ENCODE data around the gene MACO1. TPM values are rescaled to one million over a fixed set of nuclear protein-coding genes. Genes with fewer than 3 reads are reported as not detected.
"Not testable (repeated sequence)": the region's sequence is repeated elsewhere in the genome, so short reads cannot be mapped to it uniquely, and the experiment has no call there.

The MACO1 gene, protein sequence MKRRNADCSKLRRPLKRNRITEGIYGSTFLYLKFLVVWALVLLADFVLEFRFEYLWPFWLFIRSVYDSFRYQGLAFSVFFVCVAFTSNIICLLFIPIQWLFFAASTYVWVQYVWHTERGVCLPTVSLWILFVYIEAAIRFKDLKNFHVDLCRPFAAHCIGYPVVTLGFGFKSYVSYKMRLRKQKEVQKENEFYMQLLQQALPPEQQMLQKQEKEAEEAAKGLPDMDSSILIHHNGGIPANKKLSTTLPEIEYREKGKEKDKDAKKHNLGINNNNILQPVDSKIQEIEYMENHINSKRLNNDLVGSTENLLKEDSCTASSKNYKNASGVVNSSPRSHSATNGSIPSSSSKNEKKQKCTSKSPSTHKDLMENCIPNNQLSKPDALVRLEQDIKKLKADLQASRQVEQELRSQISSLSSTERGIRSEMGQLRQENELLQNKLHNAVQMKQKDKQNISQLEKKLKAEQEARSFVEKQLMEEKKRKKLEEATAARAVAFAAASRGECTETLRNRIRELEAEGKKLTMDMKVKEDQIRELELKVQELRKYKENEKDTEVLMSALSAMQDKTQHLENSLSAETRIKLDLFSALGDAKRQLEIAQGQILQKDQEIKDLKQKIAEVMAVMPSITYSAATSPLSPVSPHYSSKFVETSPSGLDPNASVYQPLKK
- 1 to 10 TPM in 2 of 3 donors, under 1 TPM in 1; 0.45 to 5.2 (median 3.7) TPM for polyA plus RNA-seq

DNA sequence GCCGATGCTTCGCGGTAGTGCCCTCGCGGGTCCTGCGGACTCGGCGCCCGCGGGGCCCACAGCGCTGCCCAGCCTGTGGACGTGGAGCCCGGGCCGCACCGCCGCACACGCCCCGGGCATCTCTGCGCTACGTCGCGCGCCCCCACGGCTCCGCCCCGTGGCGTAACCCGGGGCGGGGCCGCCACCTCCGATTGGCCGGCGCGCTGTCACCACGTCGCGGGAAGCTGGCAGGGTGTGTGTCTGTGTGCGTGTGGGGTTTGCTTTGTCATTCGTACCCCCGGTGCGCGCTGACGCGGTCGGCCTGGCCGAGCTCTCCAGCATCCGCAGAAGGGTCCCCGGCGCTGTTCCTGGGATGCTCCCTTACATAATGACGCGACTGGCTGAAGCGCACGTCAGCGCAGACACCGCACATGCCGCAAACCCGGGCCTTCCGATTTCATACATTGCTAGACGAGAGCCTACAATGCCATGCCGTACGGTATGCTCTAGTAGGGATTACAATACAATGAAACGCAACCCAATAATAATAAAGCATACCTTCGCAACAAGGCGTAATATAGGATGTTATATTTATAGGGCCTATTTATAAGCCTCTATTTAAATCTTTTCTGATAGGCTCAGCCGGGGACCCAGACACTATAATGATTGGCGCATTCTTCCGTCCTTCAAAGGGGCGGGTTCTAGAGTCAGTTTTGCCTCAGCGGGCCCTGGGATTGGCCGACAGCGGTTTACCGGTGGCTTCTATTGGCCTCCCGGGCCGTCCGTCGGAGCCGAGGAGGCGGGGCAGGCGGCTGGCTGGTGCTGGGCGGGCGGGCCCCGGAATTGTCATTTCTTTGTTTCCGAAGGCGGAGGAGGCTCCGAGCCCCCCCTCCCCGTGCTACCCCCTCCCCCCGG lies at the start of gene MACO1:
TSS of gene MACO1 (plus strand) at position 825 of the 894 bp plus-strand sequence. CDS start 202 bp downstream, outside the sequence.
- no peaks in the 10 kb centered on the region for H3K36me3 Mint-ChIP-seq
- H3K27ac Mint-ChIP-seq = peak within 1 kb of the TSS; percentile 98 to 100 (median 100)
- peaks cover 41 to 44% of the 10 kb centered on the region in 2 donors for H3K4me1 Mint-ChIP-seq
- H3K4me3 Mint-ChIP-seq = peak within 1 kb of the TSS; percentile 96 to 98 (median 98)
- DNase-seq = peak; percentile 97
- H3K9me3 Mint-ChIP-seq = no peaks in the 10 kb centered on the region
- peaks cover 9 to 12% (median 11%) of the 10 kb centered on the region in 3 donors for H3K27me3 Mint-ChIP-seq (ENCODE audit: low read depth in 3 of 3)

DNA sequence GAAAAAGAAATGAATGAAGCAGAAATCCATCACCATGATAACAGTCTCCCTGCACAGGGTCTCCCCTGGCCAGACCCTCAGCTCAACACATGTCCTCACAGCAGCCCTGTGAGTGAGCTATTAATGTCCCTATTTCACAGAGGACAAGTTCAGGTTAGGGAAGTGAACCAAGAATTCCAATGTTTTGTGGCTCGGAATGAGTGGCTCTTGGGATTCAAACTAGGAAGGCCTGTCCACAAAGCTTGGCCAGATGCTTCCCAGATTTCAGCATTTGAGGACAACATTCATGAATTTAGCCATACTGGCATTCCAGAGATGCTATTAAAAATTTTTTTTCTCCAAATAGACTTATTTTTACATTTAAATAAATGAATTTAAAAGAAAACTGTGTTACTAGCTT lies 48.2 kb upstream of the MACO1 start:
- not testable (repeated sequence) for H3K4me3 Mint-ChIP-seq; H3K36me3 Mint-ChIP-seq; H3K4me1 Mint-ChIP-seq; DNase-seq; H3K27me3 Mint-ChIP-seq (ENCODE audit: low read depth in 3 of 3); H3K9me3 Mint-ChIP-seq; H3K27ac Mint-ChIP-seq

DNA sequence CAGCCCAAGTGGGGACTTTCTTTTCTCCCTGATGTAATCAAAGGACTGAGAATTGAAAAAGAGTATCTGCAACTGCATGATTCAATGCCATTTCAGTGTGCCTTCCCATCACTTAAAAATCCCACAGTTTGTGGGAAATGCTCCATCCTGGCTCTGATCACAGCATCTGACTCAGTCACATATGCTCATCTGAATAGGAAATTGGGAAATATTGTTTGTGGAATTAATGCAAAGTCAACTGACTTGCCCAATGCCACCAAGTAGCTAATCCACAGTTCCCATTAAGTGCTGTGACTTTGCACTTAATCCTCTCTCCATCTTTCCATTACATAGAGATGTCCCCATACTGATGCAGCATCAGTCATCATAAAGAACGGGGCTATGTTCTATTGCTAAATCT lies 47.6 kb upstream of the MACO1 start:
- not testable (repeated sequence) for H3K36me3 Mint-ChIP-seq; H3K27ac Mint-ChIP-seq; H3K27me3 Mint-ChIP-seq (ENCODE audit: low read depth in 3 of 3); H3K9me3 Mint-ChIP-seq; DNase-seq; H3K4me1 Mint-ChIP-seq; H3K4me3 Mint-ChIP-seq

DNA sequence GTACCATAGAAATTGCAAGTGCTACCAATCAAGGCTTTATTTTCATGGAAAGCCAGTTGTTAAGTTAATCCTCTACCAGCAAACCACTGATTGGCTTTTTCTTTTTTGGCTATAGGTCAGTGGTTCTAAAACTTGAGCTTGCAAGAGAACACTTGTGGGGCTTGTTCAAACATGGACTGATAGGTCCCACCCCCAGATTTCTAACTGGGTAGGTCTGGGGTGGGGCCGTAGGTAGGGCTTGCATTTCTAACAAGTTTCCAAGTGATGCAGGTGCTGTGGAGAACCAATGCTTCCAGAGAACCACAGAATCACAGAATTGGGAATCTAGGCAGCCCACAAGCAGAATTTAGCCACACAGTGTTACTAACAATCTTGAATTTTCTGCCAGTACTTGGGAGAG lies 46.8 kb upstream of the MACO1 start:
- not testable (repeated sequence) for H3K27me3 Mint-ChIP-seq (ENCODE audit: low read depth in 3 of 3); H3K4me1 Mint-ChIP-seq; DNase-seq; H3K36me3 Mint-ChIP-seq; H3K4me3 Mint-ChIP-seq; H3K9me3 Mint-ChIP-seq; H3K27ac Mint-ChIP-seq

DNA sequence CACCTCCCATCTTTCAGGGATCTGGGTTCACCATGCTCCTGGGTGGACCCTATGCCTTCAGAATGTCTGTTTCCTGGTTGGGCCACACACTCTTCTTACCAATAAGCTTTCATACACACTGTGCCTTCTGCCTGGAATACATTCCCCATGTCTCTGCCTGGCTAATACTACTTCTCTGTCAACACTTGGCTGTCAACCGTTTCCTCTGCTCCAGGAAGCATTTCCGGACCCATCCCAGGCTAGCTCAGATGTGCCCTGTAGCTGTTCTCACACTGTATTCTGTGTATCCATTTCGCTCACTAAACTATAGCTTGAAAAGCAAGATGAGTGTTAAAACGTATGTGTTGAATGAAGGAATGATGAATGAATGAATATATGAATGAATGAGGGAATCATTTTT lies 43.6 kb upstream of the MACO1 start:
- not testable (repeated sequence) for H3K9me3 Mint-ChIP-seq; H3K4me3 Mint-ChIP-seq; H3K27me3 Mint-ChIP-seq (ENCODE audit: low read depth in 3 of 3); H3K36me3 Mint-ChIP-seq; DNase-seq; H3K4me1 Mint-ChIP-seq
- peak overlapping the region in 1 of 6 donors; percentile 32 for H3K27ac Mint-ChIP-seq

DNA sequence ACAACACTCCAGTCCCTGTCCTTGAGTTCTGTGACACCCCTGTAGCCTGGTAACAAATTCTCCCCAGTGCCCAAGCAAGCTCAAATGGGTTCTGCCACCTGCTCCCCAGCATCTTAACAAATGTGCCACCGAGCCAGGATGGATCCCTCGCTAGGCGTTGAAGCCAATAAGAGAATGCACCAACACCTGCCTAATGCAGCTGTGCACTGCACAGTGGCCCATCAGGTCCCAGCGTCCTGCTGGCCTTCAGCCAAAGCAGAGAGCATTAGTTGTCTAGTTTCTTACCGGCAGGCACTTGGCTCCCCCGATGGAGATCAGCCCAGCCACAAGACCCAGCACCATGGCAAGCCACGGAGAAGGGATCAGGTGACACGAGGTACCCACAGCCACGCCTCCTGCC lies 42.0 kb upstream of the MACO1 start:
- DNase-seq; H3K9me3 Mint-ChIP-seq; H3K4me3 Mint-ChIP-seq; H3K27ac Mint-ChIP-seq; H3K4me1 Mint-ChIP-seq; H3K27me3 Mint-ChIP-seq (ENCODE audit: low read depth in 3 of 3); H3K36me3 Mint-ChIP-seq: not testable (repeated sequence)

DNA sequence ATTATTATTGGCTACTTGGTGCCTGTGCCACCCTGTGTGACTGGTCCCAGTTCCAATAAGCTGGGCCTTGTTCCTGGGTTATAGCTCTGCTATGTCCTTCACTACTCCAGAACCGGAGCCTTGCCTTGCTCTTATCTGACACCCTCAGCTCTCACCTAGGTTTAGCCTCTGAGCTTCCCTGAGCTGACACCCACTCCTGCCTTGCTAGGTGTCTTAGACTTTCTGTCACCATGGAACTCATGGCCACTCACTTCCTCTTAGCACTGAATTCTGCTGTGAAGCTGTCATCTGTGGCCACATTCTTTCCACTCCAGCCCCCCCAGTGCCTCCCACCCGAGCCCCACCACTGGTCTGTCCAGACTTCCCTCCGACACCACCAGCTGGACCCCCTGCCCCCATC lies 41.0 kb upstream of the MACO1 start:
- peak overlapping the region in 1 of 6 donors; percentile 42 for H3K27ac Mint-ChIP-seq
- not testable (repeated sequence) for H3K4me3 Mint-ChIP-seq; H3K4me1 Mint-ChIP-seq; H3K9me3 Mint-ChIP-seq; H3K36me3 Mint-ChIP-seq; DNase-seq; H3K27me3 Mint-ChIP-seq (ENCODE audit: low read depth in 3 of 3)

DNA sequence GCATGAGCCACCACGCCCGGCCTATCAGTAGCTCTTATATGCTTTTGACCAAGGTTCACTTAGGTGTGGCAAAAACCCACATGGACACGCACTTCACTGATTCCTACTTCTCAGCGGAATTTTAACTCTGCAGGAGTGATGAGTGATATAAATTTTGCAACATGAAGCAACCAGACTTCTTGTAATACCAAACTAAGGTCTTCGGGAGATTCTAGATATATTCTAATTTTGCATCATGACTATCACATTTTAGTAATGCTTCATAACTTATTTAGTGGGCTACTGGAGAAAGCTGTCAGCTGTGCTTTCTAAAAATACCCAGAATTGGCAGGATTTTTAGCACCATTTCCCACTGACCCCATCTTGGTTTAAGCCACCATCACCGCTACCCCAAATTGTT lies 37.9 kb upstream of the MACO1 start:
- Mint-ChIP-seq H3K9me3 (no peaks in the 10 kb centered on the region), H3K27me3 (ENCODE audit: low read depth in 3 of 3) (peaks cover 7 to 10% (median 8%) of the 10 kb centered on the region in 3 donors), H3K36me3 (no peaks in the 10 kb centered on the region), H3K4me1 (no peaks in the 10 kb centered on the region), H3K4me3 (no peak overlapping the region), H3K27ac (no peak overlapping the region)
- DNase-seq = no peak

DNA sequence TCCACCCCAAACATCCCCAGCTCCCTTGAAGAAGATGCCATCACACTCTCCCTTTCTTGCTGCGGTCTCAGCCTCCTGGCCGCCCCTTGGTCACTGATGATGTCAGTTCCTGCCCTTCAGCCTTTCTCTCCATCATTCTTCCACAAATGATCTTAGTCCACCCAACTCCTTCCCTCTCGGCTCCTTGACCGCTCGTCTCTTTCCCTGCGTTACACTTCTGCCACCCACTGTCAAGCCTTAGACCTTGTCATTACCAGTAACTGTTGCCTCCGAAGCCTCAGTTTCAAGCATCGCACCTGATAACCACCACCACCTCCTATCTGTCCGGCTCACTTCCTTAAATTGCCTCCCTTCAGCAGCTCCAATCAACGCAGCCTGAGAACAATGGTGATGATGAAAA lies 33.1 kb upstream of the MACO1 start:
- H3K4me1 Mint-ChIP-seq, H3K27ac Mint-ChIP-seq: not testable (repeated sequence)

DNA sequence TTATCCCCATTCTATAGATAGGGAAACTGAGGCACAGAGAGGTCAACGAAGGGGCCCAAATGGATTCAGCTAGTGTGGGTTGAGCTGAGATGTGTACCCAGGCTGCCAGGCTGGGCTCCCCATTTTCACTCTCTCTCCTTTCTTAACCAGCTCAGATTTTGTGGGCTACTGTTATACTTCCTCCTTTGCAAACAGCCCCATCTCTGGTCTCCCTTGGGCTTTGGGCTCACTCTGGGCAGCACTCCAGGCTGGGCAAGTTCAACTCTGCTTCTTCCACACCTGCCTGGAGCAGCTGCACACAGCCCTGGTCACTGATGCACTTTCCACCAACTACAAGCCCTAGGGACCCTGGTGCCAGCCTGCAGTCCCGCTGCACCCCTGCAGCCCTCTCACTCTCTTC lies 32.6 kb upstream of the MACO1 start:
- H3K4me1 Mint-ChIP-seq, H3K9me3 Mint-ChIP-seq, H3K4me3 Mint-ChIP-seq, DNase-seq, H3K36me3 Mint-ChIP-seq, H3K27ac Mint-ChIP-seq: not testable (repeated sequence)
- H3K27me3 Mint-ChIP-seq (ENCODE audit: low read depth in 3 of 3) = peaks cover 3 to 14% (median 8%) of the 10 kb centered on the region in 3 donors

More for the DNA sequence above, 33.1 kb upstream of the MACO1 start:
- H3K27me3 Mint-ChIP-seq (ENCODE audit: low read depth in 3 of 3) = peaks cover 3 to 14% (median 6%) of the 10 kb centered on the region in 3 donors
- DNase-seq, H3K4me3 Mint-ChIP-seq, H3K36me3 Mint-ChIP-seq, H3K9me3 Mint-ChIP-seq: not testable (repeated sequence)

DNA sequence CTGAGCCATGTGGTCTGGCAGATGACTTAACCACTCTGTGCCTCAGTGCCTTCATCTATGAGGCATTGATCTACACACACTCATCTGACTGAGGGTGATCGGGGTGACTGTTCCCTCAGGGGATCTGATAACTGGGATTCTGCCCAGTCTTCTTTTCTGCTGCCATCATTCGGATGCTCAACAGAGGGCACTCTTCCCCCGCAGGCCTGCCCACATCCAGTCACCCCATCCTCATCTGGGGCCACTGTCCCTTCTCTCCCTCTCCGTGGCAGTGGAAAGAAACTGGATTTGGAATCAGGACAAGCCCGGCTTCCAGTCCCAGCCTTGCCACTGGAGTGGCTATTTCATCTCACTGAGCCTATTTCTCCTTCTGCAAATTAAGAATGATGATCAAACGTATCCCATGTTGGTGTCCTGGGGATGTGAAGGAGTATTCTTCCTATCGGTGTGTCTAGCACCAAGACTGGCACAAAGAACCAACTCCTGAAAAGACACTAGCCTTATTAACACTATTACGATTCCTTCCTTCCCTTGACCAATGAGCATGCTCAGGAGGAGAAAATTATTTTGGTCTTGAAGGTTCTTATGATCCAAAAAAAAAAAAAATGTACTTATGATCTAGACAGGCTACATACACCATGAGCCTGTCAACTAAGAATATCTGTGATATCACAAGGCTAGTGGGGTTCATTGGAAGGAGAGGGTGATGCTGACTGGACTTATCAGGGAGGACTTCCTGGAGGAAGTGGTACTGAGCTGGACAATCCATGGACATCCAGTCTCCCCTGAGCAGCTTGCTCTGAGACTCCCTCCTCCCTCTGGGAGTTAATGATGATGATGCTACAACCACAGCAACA lies 27.5 kb upstream of the MACO1 start:
- not testable (repeated sequence) for H3K4me1 Mint-ChIP-seq, H3K4me3 Mint-ChIP-seq

DNA sequence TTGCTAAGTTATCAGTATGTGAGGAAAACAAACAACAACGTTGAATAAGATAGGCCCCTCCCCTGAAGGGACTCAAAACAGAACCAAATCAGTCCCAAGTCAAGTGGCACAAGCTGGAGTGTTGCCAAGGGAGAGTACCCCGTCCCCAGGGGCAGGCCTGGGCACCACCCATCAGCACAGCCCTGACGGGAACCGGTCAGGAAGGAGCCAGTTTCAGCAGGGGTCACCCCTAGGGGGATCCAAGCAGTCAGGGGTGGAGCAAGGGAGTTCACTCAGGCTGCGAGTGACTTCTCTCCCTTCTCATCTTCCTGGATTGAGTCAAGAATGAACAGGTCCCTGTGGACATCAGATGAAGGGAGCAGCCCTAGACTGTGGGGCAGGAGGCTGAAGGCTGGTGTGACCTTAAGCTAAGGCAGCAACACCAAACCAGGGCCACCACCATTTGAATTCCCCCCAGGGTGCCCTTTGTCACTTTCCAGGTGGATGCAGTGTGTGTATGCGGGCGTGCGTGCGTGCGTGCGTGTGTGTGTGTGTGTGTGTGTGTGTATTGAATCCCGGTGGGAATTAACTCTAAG lies 24.9 kb upstream of the MACO1 start:
- H3K9me3 Mint-ChIP-seq; DNase-seq; H3K27me3 Mint-ChIP-seq (ENCODE audit: low read depth in 3 of 3); H3K27ac Mint-ChIP-seq; H3K4me1 Mint-ChIP-seq; H3K4me3 Mint-ChIP-seq; H3K36me3 Mint-ChIP-seq: not testable (repeated sequence)

More for the DNA sequence above, 27.5 kb upstream of the MACO1 start:
- not testable (repeated sequence) for H3K9me3 Mint-ChIP-seq; H3K36me3 Mint-ChIP-seq; H3K27me3 Mint-ChIP-seq (ENCODE audit: low read depth in 3 of 3); H3K27ac Mint-ChIP-seq
- DNase-seq = peak; percentile 4 to 12 (median 9)
